ENCODE results near the gene AP5B1. TPM values are rescaled to one million over a fixed set of nuclear protein-coding genes. Genes with fewer than 3 reads are reported as not detected.

AP5B1 gene
- total and polyA plus RNA-seq, 2 of the 8 experiments (the other 6 are each of a cell fraction or from before 2014, with no cell fraction given) = 7.6 to 10.0 TPM

DNA sequence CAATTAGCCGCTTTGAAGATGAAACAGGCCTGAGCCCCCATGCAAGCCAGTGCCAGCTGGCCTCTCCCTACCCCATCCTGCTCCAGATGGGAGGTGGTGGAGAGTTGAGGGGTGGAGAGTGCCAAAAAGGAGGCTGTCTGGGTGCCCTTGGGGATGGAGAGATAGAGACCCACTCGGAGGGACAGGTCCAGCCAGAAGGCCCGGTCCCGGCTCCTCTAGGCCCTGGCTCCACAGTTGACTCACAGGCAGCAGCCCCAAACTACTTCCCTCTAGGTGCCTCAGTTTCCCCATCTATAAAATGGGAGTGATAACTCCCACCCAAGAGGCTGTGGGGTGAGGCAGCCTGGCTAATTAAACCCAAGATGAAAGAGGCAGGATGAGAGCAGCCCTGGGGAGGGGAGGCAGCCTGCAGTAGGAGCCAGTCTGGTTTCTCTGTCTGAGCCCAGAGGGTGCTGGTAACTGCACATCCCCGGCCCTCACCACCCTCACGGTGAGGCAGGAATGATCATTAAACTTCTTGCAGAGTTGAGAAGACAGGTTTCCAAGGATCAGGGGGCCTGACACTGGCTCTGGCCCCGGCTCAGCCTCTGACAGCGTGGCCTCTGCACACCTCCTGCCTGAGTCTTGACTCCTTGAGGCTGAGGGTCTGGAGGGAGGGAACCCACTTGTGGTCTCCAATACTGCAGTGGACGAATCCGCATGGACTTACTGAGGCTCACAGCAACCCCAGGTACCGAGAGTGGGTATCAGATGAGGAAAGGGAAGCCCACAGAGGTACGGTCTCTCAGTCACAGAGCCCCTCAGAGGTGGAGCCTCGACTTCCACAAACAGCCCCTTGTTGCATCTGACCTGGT is 1.4 kb upstream of the AP5B1 start:
- Histone ChIP-seq H4K20me1 (replicated peaks in 1 of 2; ENCODE audit: control insufficient read depth in 1 of 2, insufficient read depth in 2 of 2, low read length in 2 of 2) (peaks cover 1 to 16% of the 10 kb centered on the region in 2 experiments), H3K79me2 (ENCODE audit: control insufficient read depth in 1 of 2, insufficient read depth in 2 of 2, low read length in 2 of 2) (no peaks in the 10 kb centered on the region), H3K27me3 (replicated peaks in 1 of 4; ENCODE audit: control insufficient read depth in 3 of 4, extremely low read depth in 1 of 4, insufficient read depth in 3 of 4, low read length in 3 of 4) (peaks cover 19 to 43% (median 39%) of the 10 kb centered on the region in 4 experiments), H3K36me3 (ENCODE audit: control insufficient read depth in 2 of 4, insufficient read depth in 4 of 4, low read length in 3 of 4) (peaks cover 0 to 11% (median 0%) of the 10 kb centered on the region in 4 experiments; a peak in 3 of 8 replicates), H2BK5ac (ENCODE audit: low read depth, low read length) (no peak overlapping the region), H3K23me2 (ENCODE audit: low read depth, low read length) (peaks cover 12% of the 10 kb centered on the region; the same call in 1 of the 2 replicates), H3K4me2 (ENCODE audit: insufficient read depth in 1 of 2, low read depth in 2 of 2, low read length in 2 of 2) (peak overlapping the region; percentile 29 to 80; a peak in 2 of 4 replicates), H2BK15ac (ENCODE audit: low read length) (no peak overlapping the region), H3K79me1 (ENCODE audit: low read depth, low read length) (0 out of 2 replicates have a peak, but pooled peaks cover 2% of the 10 kb centered on the region), H3K9me3 (ENCODE audit: insufficient read depth in 2 of 2, low read depth in 1 of 2, low read length in 1 of 2) (no peaks in the 10 kb centered on the region), H4K5ac (ENCODE audit: insufficient read length, low read depth, low read length) (no peak overlapping the region), H2AK5ac (ENCODE audit: low read depth, low read length) (no peak overlapping the region), H3K4ac (replicated peaks; ENCODE audit: insufficient read length, low read depth, low read length) (peak overlapping the region; percentile 72), H3K27ac (ENCODE audit: low read depth, low read length) (no peak overlapping the region), H3K23ac (ENCODE audit: insufficient read length) (no peak overlapping the region), H2BK20ac (ENCODE audit: low read length) (no peak overlapping the region), H2AFZ (ENCODE audit: low read length) (no peak overlapping the region), H3K9ac (replicated peaks in 1 of 4; ENCODE audit: extremely low read depth in 1 of 4, low read depth in 3 of 4, low read length in 3 of 4) (no peak overlapping the region), H3K4me3 (ENCODE audit: extremely low read depth in 1 of 4, insufficient read depth in 2 of 4, low read depth in 3 of 4, low read length in 4 of 4) (peak overlapping the region in 1 of 4 experiments; percentile 89; a peak in 2 of 8 replicates), H3K4me1 (replicated peaks in 1 of 4; ENCODE audit: control insufficient read depth in 3 of 4, insufficient read depth in 4 of 4, low read length in 3 of 4) (peaks cover 0 to 20% (median 7%) of the 10 kb centered on the region in 4 experiments; a peak in 6 of 7 replicates), H2BK120ac (replicated peaks; ENCODE audit: low read depth, low read length) (peak overlapping the region; percentile 43), H4K8ac (ENCODE audit: extremely low read depth, insufficient read depth, low read length) (no peak overlapping the region; the same call in 1 of the 2 replicates), H3K18ac (ENCODE audit: extremely low read depth, low read length) (peak overlapping the region; percentile 19; the same call in 1 of the 2 replicates), H4K91ac (replicated peaks; ENCODE audit: insufficient read length, low read length) (peak overlapping the region; percentile 85), H3K14ac (ENCODE audit: insufficient read length) (no peak overlapping the region), H3K56ac (replicated peaks; ENCODE audit: insufficient read length, low read depth, low read length) (no peak overlapping the region), H2BK12ac (ENCODE audit: low read depth, low read length) (peak overlapping the region; percentile 39; the same call in 1 of the 2 replicates)
- ChIA-PET CTCF (ENCODE audit: partially characterized antibody) (interaction anchor here (0.5 to 13.2 kb wide), 16 partner anchors 10 to 206 kb away, joined by 3 to 347 read pairs (median 9); partner anchors contain the start of gene KAT5), POLR2A (ENCODE audit: partially characterized antibody) (interaction anchor here (0.9 to 2.3 kb wide), 4 partner anchors 8 to 19 kb away, joined by 3 to 8 read pairs (median 4); no protein-coding TSS in a partner anchor)
- no peak for DNase-seq (ENCODE audit: low read depth in 1 of 2, low spot score in 2 of 2)
- FAIRE-seq = no peak
- no peak for TF ChIP-seq POLR2A (IDR thresholded peaks at IDR 0.05; ENCODE audit: control extremely low read depth in 1 of 2, low read depth in 2 of 2, low read length in 2 of 2)
- no peak for TF ChIP-seq BACH1 (IDR thresholded peaks at IDR 0.05; ENCODE audit: low read length)
- no peak for TF ChIP-seq EZH2 (IDR thresholded peaks at IDR 0.05; ENCODE audit: low read depth, low read length, severe bottlenecking)
- no peak for TF ChIP-seq CREB1 (IDR thresholded peaks at IDR 0.05)
- no peak for TF ChIP-seq BCL11A (IDR thresholded peaks at IDR 0.05; ENCODE audit: low read depth in 2 of 2, low read length in 2 of 2)
- TF ChIP-seq NANOG (IDR thresholded peaks at IDR 0.05; ENCODE audit: insufficient read depth, low read depth, low read length, poor library complexity, severe bottlenecking) = no peak
- no peak for TF ChIP-seq SIN3A (conservative IDR thresholded peaks at IDR 0.05 in 1 of 2, IDR thresholded peaks at IDR 0.05 in 1 of 2; ENCODE audit: low read depth in 1 of 2, low read length in 2 of 2)
- no peak for TF ChIP-seq CHD1 (IDR thresholded peaks at IDR 0.05; ENCODE audit: low read depth, low read length)
- TF ChIP-seq, protein P1, sequence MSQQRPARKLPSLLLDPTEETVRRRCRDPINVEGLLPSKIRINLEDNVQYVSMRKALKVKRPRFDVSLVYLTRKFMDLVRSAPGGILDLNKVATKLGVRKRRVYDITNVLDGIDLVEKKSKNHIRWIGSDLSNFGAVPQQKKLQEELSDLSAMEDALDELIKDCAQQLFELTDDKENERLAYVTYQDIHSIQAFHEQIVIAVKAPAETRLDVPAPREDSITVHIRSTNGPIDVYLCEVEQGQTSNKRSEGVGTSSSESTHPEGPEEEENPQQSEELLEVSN (IDR thresholded peaks at IDR 0.05) = no peak
- no peak for TF ChIP-seq SIX5 (IDR thresholded peaks at IDR 0.05; ENCODE audit: low read depth, low read length)
- no peak for TF ChIP-seq JUND (IDR thresholded peaks at IDR 0.05; ENCODE audit: low read length)
- 85% methylated on average over 13 of the region's 13 CpGs; no CpG with 5 or more reads in 1 of the 2 experiments for WGBS, 2 experiments (ENCODE audit: extremely low coverage in 1 of 2, insufficient coverage in 1 of 2, insufficient read length in 1 of 2, insufficient replicate concordance in 2 of 2, low coverage in 1 of 2, low lambda C conversion rate in 2 of 2, missing lambda C conversion rate in 1 of 2)
